GM18858 (cell line): Measurements from ENCODE around the gene POP4.
A peak's percentile ranks its signal among the peaks of the same experiment; 100 is the strongest.

Source experiments
- ATAC-seq: cut with Tn5 transposase; IDR thresholded peaks from one replicate; pipeline ENCODE4 v1.9.1; 2021; ENCODE audit not compliant: unreplicated experiment

POP4 gene

DNA sequence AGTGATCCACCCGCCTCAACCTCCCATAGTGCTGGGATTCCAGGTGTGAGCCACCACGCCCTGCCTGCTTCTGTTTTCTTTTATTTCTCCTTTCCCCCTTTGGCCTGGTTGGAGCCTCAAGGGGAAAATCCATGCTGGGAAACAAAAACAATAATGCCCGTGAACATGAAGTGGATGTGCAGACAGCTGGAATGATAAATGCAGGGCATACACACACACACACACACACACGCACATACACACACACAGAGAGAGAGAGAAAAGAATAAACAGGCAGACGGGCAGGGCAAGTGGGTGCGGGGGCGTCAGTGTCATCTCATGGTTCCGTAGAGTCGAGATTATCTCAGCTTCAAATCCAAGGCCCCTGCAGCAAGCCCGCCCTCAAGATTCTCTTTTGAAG is 54.8 kb downstream of the POP4 start:
- no peak for ATAC-seq

DNA sequence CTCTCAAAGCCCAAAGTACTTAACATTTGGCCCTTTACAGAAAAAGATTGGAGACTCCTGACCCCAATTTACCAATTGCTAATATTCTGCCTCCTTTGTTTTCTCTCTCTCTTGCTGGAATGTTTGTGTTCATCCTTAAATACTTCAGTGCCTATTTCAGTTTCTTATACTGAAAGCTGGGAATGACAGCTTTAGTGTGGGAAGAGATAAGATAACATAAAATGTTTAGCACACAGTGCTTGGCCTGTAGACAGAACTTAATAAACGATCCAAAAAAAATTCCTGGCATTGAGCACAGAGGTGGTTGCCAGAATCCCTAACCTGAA is 56.2 kb downstream of the POP4 start:
- no peak for ATAC-seq

DNA sequence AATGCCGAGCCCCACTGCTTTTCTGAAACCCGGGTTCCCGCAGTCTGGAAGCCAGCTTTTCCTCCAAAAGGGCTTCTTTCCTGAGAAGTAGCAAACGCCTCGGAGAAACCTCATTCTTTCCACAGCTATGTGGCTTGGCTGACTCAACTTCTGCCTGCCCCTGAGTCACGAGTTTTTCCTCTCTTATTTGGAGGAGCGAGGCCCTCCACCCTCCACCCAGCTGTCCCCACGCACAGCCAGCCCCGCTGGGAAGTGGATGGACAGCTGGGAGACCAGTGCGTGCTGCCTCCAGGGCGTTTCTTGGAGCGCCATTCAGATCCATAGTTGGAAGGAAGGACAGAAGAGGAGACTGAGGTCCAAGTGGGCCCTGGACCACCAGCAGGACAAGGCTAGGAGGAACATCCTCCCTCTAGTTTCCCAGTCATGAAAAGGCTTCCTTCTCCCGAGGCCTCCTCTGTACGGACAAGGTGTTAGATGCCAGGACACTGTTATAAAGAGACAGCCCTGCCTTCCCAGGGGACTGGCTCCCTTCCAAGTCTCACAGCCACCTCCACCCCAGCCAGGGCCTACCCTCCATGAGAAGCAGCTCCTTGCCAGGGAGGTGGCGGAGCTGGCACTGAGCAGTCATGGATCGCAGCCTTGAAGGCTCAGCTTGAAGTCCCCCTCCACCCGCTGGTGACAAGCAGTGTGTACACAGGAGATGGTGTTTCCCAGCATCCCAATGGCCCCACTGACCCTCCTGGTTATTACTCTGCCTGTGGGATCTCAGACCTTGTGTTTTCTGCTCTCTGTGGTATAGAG is 56.7 kb downstream of the POP4 start:
- no peak for ATAC-seq

DNA sequence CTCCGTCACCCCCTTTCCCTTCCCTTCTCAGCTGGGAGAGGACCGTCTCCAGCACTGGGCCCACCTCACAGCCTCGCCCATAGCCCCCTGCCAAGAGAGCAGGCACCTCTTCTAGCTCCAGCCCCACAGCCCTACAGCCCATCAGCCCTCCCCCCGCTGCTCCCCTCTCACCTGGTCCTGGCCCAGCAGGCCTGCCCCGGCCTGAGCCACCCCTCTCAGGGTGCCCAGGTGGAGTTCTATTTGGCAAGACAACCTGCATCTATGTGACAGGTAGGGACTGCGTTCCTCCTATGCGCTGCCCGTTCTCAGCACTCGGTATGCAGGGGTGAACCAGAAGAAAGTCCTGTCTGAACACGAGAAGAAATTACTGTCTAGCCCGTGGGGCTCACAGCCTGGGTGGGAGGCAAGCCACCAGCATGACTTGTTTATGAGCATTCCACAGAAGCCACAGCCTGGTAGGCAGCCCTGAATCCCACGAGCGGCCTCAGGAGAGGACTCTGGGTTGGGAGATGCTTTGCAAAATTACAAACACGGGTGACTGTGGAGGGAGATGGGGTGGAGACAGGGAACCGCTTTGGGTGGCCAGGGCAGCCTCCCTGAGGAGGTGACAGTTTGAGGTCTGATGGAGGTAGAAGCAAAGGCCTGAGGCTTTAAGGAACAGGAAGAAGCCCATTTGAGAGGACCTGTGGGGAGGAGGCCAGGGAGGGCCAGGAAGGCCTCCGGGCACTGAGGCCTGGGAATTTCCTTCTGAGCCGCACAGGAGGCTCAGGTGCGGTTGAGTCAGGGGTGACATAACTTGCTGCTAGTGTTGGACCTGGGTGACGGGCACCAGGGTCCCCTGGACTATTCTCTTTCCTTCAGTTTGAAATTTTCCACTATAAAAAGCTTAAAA is 58.0 kb downstream of the POP4 start:
- ATAC-seq: no peak

DNA sequence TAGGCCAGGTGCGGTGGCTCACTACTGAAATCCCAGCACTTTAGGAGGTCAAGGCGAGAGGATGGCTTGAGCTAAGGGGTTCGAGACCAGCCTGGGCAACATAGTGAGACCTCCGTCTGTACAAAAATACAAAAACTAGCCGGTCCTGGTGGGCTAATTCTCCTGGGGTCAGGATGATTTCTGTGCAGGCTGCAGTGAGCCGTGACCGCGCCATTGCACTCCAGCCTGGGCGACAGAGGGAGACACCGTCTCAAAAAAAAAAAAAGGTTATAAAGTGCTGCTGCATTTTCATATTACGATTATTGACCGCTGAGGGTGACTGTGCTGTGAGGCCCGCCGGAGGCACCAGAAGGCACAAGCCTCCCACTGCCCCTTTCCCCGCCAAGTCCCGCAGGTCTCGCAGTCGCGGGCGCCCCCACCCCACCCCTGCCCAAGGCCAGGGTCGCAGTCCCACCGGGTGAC is 58.7 kb downstream of the POP4 start:
- ATAC-seq: no peak

DNA sequence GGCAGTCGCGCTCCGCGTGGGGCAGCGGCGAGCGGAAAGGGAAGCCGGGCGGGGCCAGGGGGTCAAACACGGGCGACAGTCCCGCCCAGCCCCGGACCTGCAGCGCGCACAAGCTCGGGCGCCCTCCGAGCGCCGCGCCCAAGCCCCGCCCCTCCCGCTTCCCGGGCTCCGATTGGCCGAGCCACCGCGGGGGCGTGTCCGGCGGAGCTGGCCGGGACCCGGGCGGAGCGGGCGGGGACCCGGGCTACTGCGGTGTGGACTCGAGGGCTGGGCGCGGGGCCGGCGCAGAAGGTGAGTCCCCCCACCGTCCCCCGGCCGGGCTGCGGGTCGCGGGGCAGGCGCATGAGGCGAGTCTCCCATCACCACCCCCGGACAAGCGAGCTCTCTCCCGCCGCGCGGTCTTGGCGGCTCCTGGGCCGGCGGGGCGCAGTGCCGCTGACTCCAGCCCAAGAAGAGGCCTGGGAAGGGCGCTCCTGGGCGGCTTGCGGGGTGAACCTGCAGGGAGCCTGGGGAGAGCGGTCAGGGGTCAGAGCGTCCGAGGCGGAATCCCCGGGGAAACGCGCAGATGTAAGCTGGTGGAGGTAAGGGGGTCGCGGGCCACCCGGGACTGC is 59.2 kb downstream of the POP4 start, which contains the start of gene PLEKHF1:
PLEKHF1 (plus strand) TSS at position 247 of the 611 bp plus-strand sequence. CDS start 8,379 bp downstream, outside the sequence.
- peak; percentile 79 for ATAC-seq

DNA sequence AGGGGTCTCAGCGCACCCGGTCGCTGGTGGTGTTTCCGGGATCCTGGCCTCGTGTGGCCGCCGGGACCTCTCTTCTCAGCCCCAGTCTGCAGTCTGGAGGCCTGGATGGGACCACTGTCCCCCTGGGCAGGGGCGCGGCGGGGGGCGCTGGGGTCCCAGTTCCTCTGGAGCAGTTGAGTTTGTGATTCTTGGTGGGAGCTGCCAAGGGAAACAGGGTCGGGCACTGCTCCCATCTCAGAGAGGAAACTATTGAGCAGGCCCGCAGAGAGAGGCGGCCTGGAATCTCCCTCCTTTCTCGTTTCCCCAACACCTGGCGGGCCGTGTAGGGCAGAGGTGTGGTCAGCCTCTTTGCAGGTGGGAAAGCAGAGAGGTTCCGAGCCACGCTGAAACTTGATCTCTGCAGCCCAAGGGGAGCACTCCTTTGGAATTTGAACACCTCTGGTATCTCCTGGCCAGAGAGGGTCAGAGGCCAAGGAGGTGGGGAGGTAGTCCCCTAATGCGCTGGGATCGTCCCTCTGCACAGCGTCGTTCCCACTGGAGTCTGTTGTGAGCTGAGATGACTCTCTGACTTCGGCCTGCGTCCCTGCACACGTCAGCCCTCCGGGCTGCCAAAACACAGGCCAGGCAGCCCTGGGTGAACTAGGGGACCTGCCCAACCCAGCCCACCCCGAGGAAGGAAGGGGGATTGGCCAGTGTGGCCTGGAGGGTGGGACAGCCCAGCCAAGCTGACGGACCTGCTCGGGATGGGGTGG is 59.9 kb downstream of the POP4 start:
- no peak for ATAC-seq
